HS-5 (cell line): ENCODE data around the gene CISD1.
"Not testable (repeated sequence)": the region's sequence is repeated elsewhere in the genome, so short reads cannot be mapped to it uniquely, and the experiment has no call there.

ENCODE experiments used
- DNase-seq: peaks from one replicate; pipeline ENCODE4 v3.0.0-alpha.2; 2012; ENCODE audit warnings: low read depth

CISD1 gene

DNA sequence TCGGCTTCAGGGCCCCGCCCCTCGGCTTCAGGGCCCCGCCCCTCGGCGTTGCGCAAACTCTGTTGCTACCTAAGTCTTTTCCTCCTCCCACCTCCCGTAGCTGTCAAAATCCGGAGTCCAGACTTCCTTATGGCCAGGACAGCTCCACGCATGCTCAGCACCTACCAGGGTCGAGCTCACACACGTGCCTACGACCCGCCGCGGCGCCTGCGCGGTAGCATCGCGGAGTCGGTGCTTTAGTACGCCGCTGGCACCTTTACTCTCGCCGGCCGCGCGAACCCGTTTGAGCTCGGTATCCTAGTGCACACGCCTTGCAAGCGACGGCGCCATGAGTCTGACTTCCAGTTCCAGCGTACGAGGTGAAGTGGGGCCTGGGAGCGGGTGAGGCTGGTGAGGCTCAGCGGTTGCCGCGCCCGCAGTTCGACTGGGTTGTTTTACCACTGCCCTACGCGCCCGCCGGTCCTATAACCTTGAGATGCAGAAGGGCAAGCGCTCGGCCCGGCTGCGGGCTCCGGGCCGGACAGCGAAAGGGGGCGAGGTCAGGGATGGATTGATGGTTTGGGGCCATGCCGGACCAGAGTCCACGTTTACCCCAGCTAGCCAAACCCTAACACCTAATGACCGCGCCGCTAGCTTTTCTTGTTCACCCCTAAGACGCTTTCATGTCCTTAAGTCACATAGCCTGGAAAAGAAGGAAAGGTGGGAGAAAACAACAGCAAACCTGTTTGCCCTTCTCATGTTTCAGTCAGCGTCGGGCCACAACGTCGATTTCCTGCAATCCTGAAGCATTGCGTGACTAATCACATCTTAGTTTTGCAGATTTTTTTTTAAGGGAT lies at the start of gene CISD1:
CISD1 (plus strand) TSS at position 217 of the 836 bp plus-strand sequence; CDS start at position 329, 112 bp downstream.
- DNase-seq, result peak; percentile 98

DNA sequence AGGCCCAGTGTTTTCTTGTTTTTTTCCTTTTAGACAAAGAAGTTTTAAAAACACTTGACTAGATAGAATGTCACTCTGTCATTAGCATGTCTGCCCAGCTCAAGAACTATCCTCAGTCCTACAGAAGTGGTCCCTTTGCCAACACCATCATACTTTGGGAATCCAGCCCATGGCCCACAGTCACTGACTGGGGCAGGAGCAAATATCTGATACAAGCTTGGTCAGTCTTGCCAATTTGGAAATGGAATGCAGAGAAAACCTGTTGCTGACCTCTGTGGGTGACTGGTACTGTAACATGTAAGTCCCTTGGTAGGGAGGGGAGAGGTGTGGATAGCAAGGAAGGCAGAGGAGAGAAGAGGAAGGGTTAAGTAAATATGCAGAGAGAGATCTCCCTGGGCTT lies 49.1 kb upstream of the CISD1 start:
- DNase-seq, result no peak

DNA sequence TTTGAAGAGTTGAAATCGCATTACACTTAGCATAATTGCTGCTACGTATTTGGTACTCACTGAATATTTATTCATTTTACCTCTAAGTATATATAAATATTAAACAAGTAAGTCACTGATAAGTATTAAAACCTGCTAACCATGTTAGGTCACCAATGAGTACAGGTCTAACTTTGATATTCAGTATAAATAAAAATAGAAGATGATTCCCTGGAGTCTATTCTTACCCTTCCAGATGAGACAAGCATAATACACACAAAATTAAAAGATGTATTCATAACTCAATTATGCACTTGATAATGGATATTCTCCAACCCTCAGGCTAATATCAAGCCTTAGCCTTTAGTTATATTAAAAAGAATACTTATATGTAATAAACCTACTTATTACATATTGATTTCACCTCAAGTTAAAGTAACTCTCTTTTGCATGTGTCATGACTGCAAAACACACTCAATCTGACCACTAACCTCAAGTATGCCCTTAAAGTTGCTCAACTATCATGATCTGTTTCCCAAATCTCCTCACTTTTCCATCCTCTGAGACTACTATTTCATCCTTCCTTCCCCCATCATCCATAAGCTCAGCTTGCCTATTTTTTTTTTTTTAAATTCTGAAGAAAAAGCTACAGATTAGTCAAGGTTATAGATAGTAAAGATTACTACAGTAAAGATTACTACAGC lies 48.1 kb upstream of the CISD1 start:
- peak; percentile 52 for DNase-seq

DNA sequence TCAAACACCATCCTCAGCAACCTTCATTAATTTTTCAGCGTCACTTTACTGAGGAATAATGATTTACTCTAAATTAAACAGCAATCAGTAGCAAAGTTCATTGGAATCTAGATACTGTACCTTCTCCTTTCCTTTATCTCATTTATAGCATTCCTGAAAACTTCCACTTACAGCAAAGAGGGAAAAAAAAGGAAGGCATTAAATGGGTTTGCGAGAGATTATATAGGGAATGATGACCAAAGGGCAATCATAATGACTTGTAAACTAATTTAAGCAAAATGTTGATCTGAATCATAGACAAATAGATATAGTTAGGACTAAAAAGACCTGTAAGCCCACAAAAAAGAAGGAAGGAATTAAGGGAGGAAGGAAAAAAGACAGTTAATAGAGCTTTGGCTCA lies 43.3 kb upstream of the CISD1 start:
- DNase-seq, result no peak

DNA sequence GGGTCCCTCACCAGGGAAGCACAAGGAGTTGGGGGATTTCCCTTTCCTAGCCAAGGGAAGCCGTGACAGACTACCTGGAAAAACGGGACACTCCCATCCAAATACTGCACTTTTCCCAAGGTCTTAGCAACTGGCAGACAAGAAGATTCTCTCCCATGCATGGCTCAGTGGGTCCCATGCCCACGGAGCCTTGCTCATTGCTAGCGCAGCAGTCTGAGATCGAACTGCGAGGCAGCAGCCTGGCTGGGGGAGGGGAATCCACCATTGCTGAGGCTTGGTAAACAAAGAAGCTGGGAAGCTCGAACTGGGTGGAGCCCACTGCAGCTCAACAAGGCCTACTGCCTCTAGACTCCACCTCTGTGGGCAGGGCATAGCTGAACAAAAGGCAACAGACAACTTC lies 39.1 kb upstream of the CISD1 start:
- DNase-seq, result not testable (repeated sequence)

DNA sequence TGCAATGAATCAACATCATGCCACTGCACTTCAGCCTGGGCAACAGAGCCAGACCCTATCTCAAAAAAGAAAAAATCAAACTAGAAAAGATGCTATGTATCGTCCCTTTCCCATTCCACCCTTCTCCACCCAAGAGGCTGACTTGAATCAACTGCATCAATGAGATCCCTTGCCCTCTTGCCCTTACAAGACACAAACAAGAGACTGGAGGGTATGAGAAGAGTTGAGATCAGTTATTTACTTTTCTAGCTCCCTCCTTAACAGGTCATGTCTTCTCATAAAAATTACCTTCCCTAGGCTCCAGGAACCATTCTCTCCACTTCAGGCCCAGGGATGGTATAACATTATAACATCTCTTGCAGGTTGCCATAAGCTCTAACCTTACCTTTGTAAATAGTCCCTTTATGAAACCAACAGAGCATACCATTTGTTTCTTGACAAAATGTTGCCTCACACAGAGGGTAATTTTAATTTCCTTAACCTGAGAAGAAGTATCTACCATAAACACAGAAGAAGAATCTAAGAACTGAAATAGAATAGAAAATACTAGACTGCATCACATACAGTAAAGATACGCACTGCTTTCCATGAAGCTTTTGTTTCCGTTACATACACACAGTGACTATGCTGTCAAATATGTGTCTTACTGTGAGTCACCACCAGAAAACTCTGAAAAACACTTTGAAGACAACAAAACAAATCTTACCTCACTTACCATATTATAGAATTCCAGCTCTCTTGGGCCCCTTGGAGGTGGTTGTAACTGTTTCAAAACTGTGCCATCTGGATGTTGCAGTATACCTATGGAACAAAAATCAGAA lies 31.7 kb upstream of the CISD1 start:
- DNase-seq, result peak; percentile 88

DNA sequence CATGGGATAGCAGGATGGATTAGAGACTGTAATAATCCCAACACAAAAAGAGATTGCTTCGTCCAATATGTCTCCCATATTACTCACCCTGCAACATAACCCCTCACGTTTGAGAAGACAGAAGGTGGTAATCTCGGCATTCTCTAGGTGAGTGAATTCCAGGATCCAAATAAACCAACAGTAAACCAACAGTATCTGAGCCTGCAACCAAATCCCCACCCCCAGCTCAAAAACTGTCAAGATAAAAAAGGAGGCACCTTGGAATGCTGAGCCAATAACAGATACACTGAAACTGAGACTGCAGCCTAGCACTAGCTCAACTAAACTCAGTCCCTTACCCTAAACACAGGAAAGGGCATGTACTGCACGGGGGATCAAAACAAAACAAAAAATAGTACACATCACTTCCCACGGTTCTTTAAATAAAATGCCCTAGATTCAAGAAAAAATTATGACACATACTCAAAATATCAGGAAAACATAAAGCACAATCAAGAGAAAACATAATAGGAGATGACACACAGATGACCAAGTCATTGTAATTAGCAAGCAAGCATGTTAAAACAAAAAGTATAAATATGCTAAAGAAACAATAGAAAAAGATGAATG lies 29.3 kb upstream of the CISD1 start:
- peak; percentile 47 for DNase-seq

DNA sequence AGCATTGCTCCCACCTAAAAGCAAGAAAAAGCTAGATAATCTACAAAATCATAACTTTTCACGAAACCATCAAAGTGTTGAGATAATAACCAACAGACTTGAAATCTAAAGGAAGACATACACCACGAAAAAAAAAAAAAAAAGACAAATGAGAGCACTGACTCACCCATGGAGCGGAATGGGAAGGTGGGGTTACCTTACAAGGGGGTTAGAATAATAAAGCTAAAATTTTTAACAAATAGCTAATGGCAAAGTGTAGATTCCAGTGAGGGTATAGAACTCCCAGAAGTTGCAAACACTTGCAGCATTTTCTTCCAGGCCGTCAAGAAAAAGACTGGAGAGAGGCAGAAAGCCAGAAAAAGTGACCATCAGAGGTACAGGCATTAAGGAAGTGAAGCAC lies 28.4 kb upstream of the CISD1 start:
- no peak for DNase-seq

DNA sequence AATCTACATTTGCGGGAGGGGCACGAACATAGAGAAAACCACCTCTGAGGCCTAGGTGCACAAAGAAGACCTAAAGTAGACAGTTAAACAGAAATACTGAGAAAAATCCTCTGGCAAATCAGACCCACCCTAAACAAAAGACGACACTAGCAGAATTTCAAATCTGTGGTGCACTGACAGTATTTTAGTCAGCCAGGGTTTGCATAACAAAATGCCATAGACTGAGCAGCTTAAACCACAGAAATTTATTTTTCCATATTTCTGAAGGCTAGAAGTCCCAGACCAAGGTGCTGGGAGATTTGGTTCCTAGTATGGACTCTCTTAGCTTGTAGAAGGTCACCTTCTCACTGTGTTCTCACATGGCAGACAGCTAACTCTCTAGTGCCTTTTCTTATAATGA lies 27.6 kb upstream of the CISD1 start:
- DNase-seq, result no peak

DNA sequence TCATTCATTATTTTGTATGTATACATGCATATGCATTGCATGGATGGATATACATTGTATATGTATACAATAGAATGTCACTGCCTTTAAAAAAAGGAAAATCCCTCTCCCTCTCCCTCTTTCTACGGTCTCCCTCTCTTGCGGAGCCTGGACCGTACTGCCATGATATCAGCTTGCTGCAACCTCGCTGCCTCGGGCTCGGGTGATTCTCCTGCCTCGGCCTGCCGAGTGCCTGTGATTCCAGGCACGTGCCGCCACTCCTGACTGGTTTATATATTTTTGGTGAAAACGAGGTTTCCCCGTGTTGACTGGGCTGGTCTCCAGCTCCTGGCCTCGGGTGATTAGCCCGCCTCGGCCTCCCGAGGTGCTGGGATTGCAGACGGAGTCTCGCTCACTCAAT lies 25.7 kb upstream of the CISD1 start:
- DNase-seq, result no peak

DNA sequence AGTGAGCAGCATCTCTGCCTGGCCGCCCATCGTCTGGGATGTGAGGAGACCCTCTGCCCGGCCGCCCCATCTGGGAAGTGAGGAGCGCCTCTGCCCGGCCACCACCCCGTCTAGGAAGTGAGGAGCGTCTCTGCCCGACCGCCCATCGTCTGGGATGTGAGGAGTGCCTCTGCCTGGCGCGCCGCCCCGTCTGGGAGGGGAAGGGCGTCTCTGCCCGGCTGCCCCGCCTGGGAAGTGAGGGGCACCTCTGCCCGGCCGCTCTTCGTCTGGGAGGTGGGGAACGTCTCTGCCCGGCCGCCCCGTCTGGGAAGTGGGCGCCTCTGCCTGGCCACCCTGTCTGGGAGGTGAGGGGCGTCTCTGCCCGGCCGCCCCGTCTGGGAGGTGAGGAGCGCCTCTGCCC lies 25.2 kb upstream of the CISD1 start:
- DNase-seq, result not testable (repeated sequence)

DNA sequence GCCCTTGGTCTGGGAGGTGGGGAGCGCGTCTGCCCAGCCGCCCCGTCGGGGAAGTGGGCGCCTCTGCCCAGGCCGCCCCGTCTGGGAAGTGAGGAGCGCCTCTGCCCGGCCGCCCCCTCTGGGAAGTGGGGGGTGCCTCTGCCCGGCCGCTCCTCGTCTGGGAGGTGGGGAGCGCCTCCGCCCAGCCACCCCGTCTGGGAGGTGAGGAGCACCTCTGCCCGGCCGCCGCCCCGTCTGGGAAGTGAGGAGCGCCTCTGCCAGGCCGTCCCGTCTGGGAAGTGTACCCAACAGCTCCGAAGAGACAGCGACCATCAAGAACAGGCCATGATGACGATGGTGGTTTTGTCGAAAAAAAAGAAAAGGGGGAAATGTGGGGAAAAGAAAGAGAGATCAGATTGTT lies 24.7 kb upstream of the CISD1 start:
- DNase-seq, result not testable (repeated sequence)

DNA sequence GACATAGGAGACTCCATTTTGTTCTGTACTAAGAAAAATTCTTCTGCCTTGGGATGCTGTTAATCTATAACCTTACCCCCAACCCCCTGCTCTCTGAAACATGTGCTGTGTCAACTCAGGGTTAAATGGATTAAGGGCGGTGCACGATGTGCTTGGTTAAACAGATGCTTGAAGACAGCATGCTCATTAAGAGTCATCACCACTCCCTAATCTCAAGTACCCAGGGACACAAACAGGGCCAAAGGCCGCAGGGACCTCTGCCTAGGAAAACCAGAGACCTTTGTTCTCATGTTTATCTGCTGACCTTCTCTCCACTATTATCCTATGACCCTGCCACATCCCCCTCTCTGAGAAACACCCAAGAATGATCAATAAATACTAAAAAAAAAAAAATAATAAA lies 24.3 kb upstream of the CISD1 start:
- DNase-seq, result not testable (repeated sequence)

DNA sequence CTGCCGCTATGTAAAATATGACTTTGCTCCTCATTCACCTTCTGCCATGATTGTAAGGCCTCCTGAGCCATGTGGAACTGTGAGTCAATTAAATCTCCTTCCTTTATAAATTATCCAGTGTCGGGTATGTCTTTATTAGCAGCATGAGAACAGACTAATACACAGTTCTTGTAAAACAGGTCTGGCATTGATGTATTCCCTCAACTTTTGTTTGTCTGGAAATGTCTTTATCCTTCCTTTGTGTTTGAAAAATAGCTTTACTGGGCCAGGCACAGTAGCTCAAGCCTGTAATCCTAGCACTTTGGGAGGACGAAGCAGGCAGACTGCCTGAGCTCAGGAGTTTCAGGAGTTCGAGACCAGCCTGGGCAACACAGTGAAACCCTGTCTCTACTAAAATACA lies 15.8 kb upstream of the CISD1 start:
- DNase-seq, result no peak

DNA sequence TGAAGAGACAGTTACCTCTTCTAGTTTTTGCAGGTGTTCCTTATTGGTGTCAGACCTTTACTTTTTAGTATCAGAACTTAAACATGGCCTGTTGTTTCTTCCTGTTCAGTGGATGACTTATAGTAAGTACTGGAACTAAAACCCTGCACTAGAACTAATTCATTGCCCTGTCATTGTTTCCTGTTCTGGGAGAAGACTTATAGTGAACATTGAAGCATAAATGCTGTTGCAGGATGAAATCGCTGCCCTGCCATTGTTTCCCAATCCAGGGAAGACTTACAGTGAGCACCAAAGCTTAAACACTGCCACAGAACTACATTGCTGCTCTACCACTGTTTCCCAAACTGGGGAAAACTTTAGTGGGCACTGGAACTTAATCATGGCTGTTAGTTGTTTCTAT lies 14.3 kb upstream of the CISD1 start:
- no peak for DNase-seq

DNA sequence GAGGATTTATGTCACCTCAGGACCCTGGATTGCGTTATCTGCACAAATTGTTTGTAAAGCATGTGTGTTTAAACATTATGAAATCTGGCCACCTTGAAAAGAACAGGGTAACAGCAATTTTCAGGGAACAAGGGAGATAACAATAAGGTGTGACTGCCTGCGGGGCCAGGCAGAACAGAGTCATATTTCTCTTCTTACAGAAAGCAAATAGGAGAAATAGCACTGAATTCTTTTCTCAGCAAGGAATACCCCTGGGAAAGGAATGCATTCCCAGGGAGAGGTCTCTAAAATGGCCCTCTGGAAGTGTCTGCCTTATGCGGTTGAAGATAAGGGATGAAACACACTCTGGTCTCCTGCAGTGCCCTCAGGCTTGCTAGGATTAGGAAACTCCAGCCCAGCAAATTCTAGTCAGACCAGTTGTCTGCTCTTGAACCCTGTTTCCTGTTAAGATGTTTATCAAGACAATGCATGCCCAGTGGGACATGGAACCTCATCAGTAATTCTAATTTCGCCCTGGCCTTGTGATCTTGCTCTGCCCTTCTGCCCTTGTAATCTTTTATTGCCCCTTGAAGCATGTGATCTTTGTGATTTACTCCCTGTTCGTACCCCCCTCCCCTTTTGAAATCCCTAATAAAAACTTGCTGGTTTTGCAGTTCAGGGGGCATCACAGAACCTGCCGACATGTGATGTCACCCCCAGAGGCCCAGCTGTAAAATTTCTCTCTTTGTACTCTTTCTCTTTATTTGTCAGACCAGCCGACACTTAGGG lies 12.8 kb upstream of the CISD1 start:
- not testable (repeated sequence) for DNase-seq

DNA sequence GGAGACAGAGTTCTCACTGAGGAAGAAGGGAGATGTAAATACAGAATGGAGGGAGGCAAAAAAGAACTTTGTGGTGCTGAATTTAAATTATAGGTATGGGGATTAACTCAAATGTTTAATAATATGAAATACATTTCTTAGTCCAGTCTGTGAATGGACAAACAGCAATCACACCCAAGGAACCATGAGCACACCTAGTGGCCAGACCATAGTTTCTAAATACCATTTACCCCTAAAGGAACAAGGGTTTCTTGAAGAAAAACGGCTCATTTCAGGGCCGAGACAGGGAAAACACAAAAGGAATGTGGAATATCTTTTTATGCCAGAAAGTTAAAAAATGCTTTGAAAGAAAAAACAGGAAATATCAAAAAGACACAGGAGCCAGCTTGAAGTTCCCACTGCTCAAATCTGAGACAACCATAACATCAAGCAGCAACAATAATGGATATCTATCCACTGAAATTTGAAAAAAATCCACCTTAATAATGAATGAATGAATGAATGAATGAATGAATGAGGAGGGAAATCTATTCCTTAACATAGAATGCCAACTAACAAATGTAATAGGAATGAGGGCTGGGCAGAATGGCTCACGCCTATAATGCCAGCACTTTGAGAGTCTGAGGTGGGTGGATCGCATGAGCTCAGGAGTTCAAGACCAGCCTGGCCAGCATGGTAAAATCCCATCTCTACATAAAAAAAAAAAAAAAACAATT lies 9.8 kb upstream of the CISD1 start:
- no peak for DNase-seq

DNA sequence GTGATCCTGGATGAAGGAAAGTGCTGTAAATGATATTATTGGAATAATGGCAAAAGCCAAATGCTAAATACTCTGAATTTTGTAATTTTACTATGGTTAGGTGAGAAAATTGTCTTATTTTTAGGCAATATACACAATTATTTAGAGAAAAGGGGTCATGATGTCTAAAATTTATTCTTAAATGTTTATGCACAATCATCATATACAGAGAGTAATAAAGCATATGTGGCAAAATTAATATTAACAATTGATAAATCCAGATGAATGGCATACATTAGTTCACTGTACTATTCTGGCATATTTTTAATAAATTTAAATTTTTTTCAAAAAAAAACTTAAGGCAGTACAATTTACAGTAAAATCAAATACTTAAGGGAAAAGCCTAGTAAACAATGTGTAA lies 8.6 kb upstream of the CISD1 start:
- DNase-seq, result no peak

DNA sequence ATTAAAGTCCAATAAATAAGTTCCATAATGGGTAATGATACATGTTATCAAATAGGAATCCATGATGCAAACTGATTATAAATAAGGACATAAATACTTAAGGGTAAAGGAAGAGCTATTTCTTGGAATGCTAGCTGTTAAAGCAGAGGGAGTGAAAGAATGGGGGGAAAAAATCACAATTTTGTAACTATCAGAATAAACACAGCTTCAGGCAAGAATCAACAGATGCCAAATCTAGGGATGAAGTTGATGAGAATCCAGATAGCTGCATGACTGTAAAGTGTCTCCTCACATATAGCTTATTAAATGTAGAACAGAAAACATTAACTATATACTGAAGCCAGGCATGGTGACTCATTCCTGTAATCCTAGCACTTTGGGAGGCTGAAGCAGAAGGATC lies 6.2 kb upstream of the CISD1 start:
- no peak for DNase-seq

DNA sequence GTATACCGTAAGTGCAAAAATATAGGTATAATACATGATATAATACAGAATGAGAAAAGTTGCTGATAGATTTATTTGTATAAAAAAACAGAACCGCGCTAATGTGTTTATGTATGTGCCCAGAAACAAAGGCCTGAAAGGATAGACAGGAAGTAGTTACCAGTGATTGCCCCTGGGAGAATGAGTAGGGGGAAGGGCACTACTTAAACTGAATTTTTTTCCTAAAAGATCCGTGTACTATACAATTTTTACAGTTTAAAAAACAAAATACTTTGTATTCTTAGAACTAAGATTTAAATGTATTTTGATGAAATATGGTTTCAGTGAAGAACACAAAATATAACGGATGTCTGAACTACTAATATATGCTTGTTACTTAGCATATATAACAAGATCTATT lies 4.2 kb upstream of the CISD1 start:
- DNase-seq, result no peak

DNA sequence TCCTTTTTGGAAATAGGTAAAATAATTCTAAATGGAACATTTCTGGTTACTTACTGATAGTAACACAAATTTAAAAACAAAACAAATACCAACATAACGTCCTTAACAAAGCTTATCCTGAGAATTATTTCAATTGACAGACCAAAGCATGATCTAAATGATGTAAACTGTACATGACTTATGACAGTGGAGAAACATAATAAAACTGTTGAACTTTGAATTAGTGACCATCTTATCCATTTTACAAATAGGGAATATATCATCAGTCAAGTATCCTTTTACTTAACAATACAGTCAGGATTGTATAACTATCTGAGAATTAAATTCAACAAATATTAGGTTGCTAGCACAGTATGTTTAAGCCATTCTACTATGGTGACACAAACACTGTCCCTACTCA lies 3.7 kb upstream of the CISD1 start:
- DNase-seq, result no peak
